Activated CD8-positive, alpha-beta memory T cell treated with anti-CD3 and anti-CD28 coated beads for 36 hours (primary cell): ENCODE data around the gene ACER2. TPM values are rescaled to one million over a fixed set of nuclear protein-coding genes. Genes with fewer than 3 reads are reported as not detected.

ENCODE experiments used
- CTCF ChIA-PET: fragments of 350-600 bp; sonication (Branson Sonifier 250); formaldehyde crosslinking; loops from one replicate; lab custom pipeline; 2021; ENCODE audit warnings: antibody characterized with exemption; lab: Charles Lee
- POLR2A ChIA-PET: fragments of 350-600 bp; sonication (Branson Sonifier 250); formaldehyde crosslinking; loops from one replicate; lab custom pipeline; 2021; ENCODE audit warnings: antibody characterized with exemption; lab: Charles Lee
- total RNA-seq, 2 experiments: library from RNA; stranded (reverse); gene quantifications; one replicate each; pipeline ENCODE4 v1.2.3, GENCODE V29; 2021

The ACER2 gene
- total RNA-seq, 2 experiments from 2014 or later: 1.4 to 1.9 TPM

- ChIA-PET CTCF (interaction anchor here (2.2 kb wide), 1 partner anchor 24 kb away, joined by 6 read pairs; no protein-coding TSS in a partner anchor), POLR2A (interaction anchor here (0.7 kb wide), 1 partner anchor 287 kb away, joined by 5 read pairs; no protein-coding TSS in a partner anchor)
Measured at GRCh38 chr9:19440823-19441580, 32.2 kb downstream of the ACER2 start.

DNA sequence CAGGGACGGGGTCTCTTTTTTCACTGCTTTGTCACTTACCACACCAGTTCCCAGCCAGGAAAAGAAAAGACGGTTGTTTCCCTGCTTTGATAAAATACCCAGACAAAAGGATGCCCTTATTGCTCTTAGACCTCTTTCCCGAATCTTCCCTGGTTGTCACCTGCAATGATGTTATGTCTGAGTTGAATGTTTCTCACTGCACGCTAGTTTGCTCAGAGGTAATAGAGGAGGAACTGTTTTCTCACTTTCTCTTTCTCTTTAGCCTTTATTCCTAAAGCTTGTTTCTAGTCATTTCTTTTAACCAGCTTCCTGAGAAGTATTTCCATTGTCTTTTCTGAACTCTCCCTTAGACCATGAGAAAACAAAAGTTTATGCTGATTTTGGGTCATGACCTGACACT is 32.9 kb downstream of the ACER2 start:
- POLR2A ChIA-PET: no interaction called here
- CTCF ChIA-PET: interaction anchor here (2.2 kb wide), 1 partner anchor 23 kb away, joined by 6 read pairs; no protein-coding TSS in a partner anchor

DNA sequence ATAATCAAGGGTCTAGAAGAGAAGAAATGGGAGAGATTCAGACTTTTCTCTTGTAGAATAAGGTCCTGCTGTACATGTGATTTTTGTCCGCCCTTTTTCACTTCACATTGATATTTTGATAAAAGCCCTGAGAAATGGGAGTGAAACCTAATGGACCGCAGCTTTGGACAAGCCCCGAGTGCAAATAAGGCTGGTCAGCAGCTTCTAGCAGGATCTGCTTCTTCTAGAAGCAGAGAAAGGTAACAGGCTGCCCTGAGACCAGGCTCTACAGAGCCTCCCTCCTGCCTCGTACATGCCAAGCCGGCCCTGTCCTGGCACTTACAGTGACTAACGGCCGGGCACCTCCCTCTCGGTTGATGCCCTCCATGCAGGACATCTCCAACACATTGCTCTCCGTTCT is 33.4 kb downstream of the ACER2 start:
- POLR2A ChIA-PET: no interaction called here

GRCh38 chr9:19445452-19445851 is 36.6 kb downstream of the ACER2 start:
- POLR2A ChIA-PET: no interaction called here
- CTCF ChIA-PET: no interaction called here

More for the DNA sequence above, 33.4 kb downstream of the ACER2 start:
- CTCF ChIA-PET: interaction anchor here (2.2 kb wide), 1 partner anchor 23 kb away, joined by 6 read pairs; no protein-coding TSS in a partner anchor

DNA sequence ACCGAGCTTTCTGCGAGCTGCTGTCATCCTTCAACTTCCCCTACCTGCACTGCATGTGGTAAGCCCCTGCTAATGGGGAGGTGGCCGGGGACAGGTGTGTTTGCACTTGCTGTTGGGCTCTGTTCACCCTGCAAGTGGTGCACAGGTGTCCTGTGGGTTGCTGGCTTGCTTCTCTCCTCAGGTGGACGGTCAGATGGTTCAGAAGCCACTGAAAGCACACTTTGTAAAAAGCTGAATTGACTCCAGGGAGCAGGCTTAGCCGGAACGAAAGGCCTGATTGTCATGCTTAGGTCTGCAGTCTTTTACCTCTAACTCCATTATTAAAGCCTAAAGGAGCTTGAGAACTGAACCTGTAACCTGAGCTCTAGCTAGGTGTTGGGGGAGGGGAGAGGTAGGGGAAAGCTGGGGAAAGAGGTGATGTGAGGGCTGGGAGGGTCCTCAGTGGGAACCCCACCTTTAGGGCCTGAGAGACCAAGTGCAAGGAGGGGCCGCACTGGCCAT is 37.6 kb downstream of the ACER2 start:
- CTCF ChIA-PET: no interaction called here
- POLR2A ChIA-PET: no interaction called here

- ChIA-PET POLR2A (no interaction called here), CTCF (no interaction called here)
Measured at GRCh38 chr9:19451240-19452087, 42.7 kb downstream of the ACER2 start.

- POLR2A ChIA-PET: no interaction called here
Measured at GRCh38 chr9:19456426-19456825, 47.6 kb downstream of the ACER2 start.

DNA sequence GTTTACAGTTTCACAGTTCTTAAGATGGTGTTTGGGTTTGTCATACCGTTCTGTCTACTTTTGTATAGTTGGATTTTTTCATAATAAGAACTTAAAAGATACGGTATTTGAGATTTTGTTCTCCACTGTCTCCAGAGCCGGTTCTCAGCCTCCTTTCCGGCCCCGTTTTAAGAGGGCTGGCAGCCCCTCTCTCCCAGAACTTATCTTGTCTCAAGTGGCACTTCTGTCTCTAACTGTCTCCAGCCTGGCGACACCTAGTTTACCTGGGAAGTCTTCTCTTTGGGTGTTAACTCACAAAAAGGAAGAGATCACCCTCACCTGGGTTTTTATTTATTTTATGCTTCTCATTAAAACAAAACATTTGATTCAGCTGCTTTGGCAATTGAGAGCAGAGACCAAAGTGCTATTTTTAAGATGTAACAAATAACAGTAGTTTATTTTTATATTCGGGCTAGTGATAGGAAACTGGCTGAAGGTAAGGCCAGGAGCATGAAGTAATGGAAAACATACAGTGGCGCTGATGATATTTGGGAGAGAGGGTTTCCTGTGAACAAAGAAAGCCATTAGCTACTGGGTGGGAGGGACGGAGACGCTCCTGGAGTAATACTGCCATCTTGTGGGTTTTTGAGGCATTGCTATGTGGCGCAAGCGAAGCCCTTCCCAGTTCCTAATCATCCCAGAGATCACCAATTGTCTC is 48.3 kb downstream of the ACER2 start:
- POLR2A ChIA-PET: no interaction called here
- CTCF ChIA-PET: interaction anchor here (0.5 to 4.3 kb wide), 9 partner anchors 8 to 407 kb away, joined by 3 to 25 read pairs (median 3); partner anchors contain the start of gene RRAGA

More at GRCh38 chr9:19456426-19456825, 47.6 kb downstream of the ACER2 start:
- CTCF ChIA-PET: interaction anchor here (0.7 to 4.3 kb wide), 5 partner anchors 9 to 1201 kb away, joined by 3 to 25 read pairs (median 4); partner anchors contain the start of gene RRAGA

DNA sequence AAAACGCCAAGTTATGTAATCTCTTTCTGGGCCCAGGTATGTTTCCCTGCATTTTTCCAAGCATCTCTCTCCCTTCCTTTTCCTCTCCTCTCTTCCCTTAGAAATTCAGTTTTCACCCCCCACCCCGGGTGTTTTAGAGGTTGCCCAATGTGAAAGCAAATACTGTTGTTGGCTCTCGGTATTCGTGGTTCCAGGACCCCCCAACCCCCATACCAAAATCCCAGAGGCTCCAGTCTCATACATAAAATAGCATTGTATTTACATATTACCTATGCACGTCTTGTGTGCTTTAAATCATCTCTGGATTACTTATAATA is 48.8 kb downstream of the ACER2 start:
- POLR2A ChIA-PET: no interaction called here

GRCh38 chr9:19460243-19460642 is 51.4 kb downstream of the ACER2 start:
- POLR2A ChIA-PET: no interaction called here
- CTCF ChIA-PET: no interaction called here

More for the DNA sequence above, 48.8 kb downstream of the ACER2 start:
- CTCF ChIA-PET: interaction anchor here (0.8 to 1.9 kb wide), 5 partner anchors 13 to 408 kb away, joined by 3 to 10 read pairs (median 3); partner anchors contain the start of gene RRAGA

DNA sequence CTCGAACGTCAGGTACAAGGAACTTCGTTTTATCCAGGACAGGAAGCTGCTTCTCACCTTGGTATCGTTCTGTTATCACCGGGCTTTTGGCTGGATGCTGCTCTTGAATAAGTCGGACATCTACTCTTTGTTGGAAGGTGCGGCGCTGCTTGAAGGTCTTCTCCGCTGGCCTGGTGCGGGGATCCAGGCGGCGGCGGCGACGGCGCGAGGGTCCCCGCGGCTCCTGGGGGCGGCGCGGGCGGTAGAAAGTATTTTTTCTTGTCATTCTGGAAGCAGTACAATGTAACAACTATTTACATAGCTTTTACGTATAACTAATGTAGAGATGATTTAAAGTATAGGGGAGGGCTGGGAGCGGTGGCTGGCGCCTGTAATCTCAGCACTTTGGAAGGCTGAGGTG is 52.3 kb downstream of the ACER2 start:
- ChIA-PET POLR2A (no interaction called here), CTCF (no interaction called here)

- ChIA-PET POLR2A (interaction anchor here (0.6 kb wide), 1 partner anchor 418 kb away, joined by 3 read pairs; no protein-coding TSS in a partner anchor), CTCF (interaction anchor here (0.7 to 2.4 kb wide), 16 partner anchors 9 to 1646 kb away, joined by 3 to 25 read pairs (median 4); no protein-coding TSS in a partner anchor)
Measured at GRCh38 chr9:19464061-19464763, 55.4 kb downstream of the ACER2 start.

- POLR2A ChIA-PET: interaction anchor here (0.5 to 0.6 kb wide), 2 partner anchors 393 to 419 kb away, joined by 3 to 9 read pairs; no protein-coding TSS in a partner anchor
- CTCF ChIA-PET: interaction anchor here (0.7 to 2.4 kb wide), 25 partner anchors 10 to 1645 kb away, joined by 3 to 25 read pairs (median 3); no protein-coding TSS in a partner anchor
Measured at GRCh38 chr9:19464764-19465585, 56.2 kb downstream of the ACER2 start.

DNA sequence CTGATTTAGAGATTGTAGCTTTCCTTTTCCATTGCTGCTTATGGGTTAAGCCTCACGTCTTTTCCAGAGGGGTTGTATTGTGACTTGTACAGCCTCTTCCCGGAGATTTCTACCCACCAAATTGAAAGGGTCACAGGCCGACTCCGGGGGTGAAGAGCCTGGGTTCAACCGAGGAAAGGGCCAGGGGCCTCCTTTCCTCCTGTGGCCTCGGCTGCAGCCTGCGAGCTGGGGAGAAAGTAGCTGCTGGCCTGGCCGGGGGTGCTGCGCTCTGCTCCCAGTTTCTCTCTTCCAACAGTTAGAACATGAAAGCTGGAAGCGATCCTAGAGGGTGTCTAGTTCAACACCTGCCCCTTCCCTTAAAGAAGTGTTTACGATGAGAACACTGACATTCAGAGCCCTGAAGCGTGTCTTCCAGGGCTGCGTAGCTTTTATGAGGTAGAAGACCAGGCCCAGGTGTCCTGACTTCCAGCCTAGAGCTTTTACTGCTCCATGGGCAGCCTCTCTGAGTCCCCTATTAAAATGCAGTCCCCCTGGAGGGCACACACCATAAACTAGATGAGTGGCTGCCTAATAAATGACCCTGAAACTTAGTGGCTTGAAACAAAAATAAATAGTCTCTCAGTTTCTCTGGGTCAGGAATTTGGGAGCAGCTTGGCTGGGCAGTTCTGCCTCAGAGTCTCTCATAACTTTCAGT is 56.9 kb downstream of the ACER2 start:
- ChIA-PET POLR2A (interaction anchor here (0.5 kb wide), 1 partner anchor 394 kb away, joined by 9 read pairs; no protein-coding TSS in a partner anchor), CTCF (interaction anchor here (0.6 to 2.4 kb wide), 19 partner anchors 10 to 1640 kb away, joined by 3 to 25 read pairs (median 3); no protein-coding TSS in a partner anchor)

DNA sequence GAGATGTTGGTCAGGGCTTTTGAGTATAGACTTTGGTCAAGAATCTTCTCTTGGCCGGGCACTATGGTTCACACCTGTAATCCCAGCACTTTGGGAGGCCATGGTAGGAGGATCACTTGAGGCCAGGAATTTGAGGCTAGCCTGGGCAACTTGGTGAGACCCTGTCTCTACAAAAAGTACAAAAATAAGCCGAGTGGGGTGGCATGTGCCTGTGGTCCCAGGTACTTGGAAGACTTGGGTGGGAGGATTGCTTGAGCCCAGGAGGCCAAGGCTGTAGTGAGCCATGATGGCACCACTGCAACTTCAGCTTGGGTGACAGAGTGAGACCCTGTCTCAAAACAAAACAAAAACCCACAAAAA is 57.5 kb downstream of the ACER2 start:
- ChIA-PET CTCF (interaction anchor here (0.6 to 2.4 kb wide), 2 partner anchors 11 to 729 kb away, joined by 4 to 25 read pairs; no protein-coding TSS in a partner anchor), POLR2A (no interaction called here)

DNA sequence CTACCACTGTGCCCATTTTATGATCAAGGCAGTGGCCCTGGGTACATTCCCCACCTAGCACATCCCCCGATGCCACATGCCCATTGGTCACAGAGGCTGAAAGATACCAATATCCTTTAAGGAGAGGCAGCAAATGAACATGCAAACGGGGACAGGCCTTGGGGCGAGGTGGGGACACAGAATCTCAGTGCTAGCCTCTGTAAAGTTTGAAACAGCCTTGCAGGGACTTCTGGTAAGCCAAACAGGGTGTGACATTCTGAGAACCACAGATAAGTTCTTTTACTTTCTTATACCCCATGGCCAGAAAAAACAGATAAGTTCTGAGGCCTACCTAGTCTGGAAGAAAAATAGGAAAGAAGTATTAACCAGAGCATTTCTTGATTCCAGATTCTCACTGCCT is 60.5 kb downstream of the ACER2 start:
- CTCF ChIA-PET: no interaction called here
- POLR2A ChIA-PET: no interaction called here
